ENCODE measurements around the gene STAT3.
A peak's percentile ranks its signal among the peaks of the same experiment; 100 is the strongest.

STAT3 gene

DNA sequence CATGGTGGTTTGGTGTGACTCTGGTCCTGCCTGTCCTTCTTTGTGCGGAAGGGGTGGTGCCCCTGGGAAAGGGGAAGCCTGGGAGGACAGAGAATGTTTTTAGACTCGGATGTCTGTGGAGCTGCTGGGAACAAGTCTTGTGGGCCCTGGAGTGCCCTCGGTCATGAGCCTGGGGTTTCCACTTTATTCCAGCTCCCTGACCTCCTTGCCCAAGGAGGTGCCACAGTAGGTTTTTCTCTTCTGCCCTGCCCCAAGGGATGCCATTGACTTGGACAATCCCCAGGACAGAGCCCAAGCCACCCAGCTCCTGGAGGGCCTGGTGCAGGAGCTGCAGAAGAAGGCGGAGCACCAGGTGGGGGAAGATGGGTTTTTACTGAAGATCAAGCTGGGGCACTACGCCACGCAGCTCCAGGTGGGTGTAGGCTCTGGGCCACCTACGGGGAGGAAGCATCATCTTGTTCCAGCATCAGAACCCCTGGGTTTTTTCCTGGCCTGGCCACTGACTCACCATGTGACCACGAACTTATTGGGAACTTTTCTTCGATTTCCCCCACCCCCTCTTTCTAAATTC, 98.5 kb downstream of the STAT3 start (continued):
- TF ChIP-seq, protein P1, sequence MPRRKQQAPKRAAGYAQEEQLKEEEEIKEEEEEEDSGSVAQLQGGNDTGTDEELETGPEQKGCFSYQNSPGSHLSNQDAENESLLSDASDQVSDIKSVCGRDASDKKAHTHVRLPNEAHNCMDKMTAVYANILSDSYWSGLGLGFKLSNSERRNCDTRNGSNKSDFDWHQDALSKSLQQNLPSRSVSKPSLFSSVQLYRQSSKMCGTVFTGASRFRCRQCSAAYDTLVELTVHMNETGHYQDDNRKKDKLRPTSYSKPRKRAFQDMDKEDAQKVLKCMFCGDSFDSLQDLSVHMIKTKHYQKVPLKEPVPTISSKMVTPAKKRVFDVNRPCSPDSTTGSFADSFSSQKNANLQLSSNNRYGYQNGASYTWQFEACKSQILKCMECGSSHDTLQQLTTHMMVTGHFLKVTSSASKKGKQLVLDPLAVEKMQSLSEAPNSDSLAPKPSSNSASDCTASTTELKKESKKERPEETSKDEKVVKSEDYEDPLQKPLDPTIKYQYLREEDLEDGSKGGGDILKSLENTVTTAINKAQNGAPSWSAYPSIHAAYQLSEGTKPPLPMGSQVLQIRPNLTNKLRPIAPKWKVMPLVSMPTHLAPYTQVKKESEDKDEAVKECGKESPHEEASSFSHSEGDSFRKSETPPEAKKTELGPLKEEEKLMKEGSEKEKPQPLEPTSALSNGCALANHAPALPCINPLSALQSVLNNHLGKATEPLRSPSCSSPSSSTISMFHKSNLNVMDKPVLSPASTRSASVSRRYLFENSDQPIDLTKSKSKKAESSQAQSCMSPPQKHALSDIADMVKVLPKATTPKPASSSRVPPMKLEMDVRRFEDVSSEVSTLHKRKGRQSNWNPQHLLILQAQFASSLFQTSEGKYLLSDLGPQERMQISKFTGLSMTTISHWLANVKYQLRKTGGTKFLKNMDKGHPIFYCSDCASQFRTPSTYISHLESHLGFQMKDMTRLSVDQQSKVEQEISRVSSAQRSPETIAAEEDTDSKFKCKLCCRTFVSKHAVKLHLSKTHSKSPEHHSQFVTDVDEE (CRISPR knock-in tag; IDR thresholded peaks at IDR 0.05) = no peak

DNA sequence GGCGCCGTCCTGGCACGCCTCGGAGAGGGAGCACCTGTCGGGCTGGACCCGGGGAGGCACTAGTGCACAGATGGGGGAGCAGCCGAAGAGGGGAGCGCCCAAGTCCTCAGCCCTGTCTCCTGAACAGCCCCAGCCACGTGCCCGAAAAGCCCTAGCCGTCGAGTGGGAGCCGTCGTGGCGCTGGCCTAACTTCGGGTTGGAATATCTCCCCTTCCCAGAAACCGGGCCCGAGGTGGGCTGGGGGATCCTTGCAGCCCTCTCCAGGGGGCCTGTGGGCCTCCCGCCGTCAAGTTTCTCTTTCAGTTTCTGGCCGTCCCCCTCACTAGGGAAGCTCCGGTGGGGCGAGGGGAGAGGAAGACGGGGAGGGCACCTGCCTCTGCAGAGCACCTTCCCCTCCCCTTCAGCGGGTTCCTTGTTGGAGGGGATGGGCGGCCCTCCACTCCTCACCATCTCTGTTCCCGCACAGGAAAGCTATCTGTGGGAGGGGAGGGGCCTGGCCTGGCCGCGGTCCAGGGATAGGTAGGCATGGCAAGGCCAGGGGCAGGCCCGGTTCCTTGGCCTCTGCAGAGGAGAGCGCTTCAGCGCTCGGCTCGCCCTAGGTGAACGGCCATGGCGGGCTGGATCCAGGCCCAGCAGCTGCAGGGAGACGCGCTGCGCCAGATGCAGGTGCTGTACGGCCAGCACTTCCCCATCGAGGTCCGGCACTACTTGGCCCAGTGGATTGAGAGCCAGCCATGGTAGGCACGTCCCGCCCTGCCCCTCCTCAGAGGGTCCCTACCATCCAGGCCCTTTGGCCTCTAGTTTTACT, 99.2 kb downstream of the STAT3 start:
- ATAC-seq = no peak

DNA sequence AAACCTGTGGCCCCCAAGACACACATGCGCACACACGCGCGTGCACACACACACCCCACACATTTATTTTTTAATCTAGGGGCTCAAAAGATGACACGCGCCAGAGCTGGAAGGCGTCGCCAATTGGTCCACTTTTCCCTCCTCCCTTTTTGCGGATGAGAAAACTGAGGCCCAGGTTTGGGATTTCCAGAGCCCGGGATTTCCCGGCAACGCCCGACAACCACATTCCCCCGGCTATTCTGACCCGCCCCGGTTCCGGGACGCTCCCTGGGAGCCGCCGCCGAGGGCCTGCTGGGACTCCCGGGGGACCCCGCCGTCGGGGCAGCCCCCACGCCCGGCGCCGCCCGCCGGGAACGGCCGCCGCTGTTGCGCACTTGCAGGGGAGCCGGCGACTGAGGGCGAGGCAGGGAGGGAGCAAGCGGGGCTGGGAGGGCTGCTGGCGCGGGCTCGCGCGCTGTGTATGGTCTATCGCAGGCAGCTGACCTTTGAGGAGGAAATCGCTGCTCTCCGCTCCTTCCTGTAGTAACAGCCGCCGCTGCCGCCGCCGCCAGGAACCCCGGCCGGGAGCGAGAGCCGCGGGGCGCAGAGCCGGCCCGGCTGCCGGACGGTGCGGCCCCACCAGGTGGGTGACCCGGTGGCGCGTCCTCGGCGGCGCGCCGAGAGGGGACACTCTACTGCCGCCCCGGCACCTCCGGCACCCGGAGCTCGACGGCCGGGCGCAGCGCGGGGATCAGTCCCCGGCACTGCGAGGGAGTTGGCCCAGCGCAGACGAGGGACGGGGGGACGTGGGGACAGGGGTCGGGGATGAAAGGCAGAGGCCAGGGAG, 100.1 kb downstream of the STAT3 start, which contains the start of gene STAT5A:
Gene STAT5A (plus strand): TSS at position 522 of the 826 bp plus-strand sequence. CDS start 914 bp downstream, outside the sequence.
- peak; percentile 90 for ATAC-seq
- TF ChIP-seq TCF4 (CRISPR knock-in tag; IDR thresholded peaks at IDR 0.05; ENCODE audit: borderline replicate concordance) (no peak), RARB (CRISPR knock-in tag; IDR thresholded peaks at IDR 0.05) (no peak), BACH2 (CRISPR knock-in tag; IDR thresholded peaks at IDR 0.05; ENCODE audit: borderline replicate concordance) (no peak), GLIS3 (CRISPR knock-in tag; IDR thresholded peaks at IDR 0.05) (no peak)
- TF ChIP-seq, protein P2, sequence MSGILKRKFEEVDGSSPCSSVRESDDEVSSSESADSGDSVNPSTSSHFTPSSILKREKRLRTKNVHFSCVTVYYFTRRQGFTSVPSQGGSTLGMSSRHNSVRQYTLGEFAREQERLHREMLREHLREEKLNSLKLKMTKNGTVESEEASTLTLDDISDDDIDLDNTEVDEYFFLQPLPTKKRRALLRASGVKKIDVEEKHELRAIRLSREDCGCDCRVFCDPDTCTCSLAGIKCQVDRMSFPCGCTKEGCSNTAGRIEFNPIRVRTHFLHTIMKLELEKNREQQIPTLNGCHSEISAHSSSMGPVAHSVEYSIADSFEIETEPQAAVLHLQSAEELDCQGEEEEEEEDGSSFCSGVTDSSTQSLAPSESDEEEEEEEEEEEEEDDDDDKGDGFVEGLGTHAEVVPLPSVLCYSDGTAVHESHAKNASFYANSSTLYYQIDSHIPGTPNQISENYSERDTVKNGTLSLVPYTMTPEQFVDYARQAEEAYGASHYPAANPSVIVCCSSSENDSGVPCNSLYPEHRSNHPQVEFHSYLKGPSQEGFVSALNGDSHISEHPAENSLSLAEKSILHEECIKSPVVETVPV (CRISPR knock-in tag; IDR thresholded peaks at IDR 0.05) = no peak
- TF ChIP-seq, protein P1 (CRISPR knock-in tag; IDR thresholded peaks at IDR 0.05) = no peak

More for the DNA sequence above, 99.2 kb downstream of the STAT3 start:
- TF ChIP-seq ZNF70 (CRISPR knock-in tag; IDR thresholded peaks at IDR 0.05) = no peak
- TF ChIP-seq BACH2 (CRISPR knock-in tag; IDR thresholded peaks at IDR 0.05; ENCODE audit: borderline replicate concordance) = no peak
- no peak for TF ChIP-seq ZNF565 (CRISPR knock-in tag; conservative IDR thresholded peaks at IDR 0.05; ENCODE audit: low read depth)
- TF ChIP-seq ARNTL (CRISPR knock-in tag; IDR thresholded peaks at IDR 0.05; ENCODE audit: borderline replicate concordance, low read depth) = no peak
- TF ChIP-seq ZC3H10 (CRISPR knock-in tag; IDR thresholded peaks at IDR 0.05) = no peak
- TF ChIP-seq, protein P3, sequence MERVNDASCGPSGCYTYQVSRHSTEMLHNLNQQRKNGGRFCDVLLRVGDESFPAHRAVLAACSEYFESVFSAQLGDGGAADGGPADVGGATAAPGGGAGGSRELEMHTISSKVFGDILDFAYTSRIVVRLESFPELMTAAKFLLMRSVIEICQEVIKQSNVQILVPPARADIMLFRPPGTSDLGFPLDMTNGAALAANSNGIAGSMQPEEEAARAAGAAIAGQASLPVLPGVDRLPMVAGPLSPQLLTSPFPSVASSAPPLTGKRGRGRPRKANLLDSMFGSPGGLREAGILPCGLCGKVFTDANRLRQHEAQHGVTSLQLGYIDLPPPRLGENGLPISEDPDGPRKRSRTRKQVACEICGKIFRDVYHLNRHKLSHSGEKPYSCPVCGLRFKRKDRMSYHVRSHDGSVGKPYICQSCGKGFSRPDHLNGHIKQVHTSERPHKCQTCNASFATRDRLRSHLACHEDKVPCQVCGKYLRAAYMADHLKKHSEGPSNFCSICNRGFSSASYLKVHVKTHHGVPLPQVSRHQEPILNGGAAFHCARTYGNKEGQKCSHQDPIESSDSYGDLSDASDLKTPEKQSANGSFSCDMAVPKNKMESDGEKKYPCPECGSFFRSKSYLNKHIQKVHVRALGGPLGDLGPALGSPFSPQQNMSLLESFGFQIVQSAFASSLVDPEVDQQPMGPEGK (CRISPR knock-in tag; IDR thresholded peaks at IDR 0.05; ENCODE audit: borderline replicate concordance) = no peak
- no peak for TF ChIP-seq PPARA (CRISPR knock-in tag; IDR thresholded peaks at IDR 0.05; ENCODE audit: borderline replicate concordance)

DNA sequence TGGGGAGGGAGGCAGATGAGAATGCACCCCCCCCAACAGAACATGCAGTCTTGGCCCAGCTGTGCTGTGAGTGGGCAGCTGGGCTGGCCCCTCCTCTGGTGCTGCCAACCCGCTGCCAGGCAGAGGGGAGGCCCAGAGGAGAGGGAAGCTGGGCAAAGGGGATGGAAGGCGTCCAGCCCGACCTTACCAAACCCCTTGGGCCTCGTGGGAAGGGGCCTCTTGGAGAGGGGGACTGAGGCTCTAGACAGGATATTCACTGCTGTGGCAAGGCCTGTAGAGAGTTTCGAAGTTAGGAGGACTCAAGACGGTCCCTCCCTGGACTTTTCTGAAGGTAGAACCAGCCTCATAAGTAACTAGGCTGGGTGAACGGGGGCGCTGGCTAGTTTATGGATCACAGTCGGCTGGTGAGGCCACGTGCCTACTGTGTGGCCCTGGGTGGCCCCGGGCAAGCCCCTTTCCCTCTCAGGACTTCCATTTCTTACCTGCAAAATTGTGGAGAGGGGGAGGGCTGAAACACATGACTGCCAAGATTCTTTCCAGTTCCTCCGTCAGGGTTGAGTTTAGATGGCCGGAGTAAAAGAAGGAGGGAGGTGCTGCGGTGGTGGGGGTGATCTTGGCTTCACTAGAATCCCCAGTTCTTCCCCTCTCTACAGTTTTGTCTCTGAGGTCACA, 100.8 kb downstream of the STAT3 start:
- peak; percentile 21 for ATAC-seq
- TF ChIP-seq PPARA (CRISPR knock-in tag; IDR thresholded peaks at IDR 0.05; ENCODE audit: borderline replicate concordance) (no peak), TCF4 (CRISPR knock-in tag; IDR thresholded peaks at IDR 0.05; ENCODE audit: borderline replicate concordance) (no peak), ZFP30 (CRISPR knock-in tag; IDR thresholded peaks at IDR 0.05) (no peak), ZNF565 (CRISPR knock-in tag; conservative IDR thresholded peaks at IDR 0.05; ENCODE audit: low read depth) (no peak), BACH2 (CRISPR knock-in tag; IDR thresholded peaks at IDR 0.05; ENCODE audit: borderline replicate concordance) (no peak), RARB (CRISPR knock-in tag; IDR thresholded peaks at IDR 0.05) (no peak), SNAI2 (CRISPR knock-in tag; IDR thresholded peaks at IDR 0.05) (no peak), ZFP3 (CRISPR knock-in tag; IDR thresholded peaks at IDR 0.05) (no peak), ZNF70 (CRISPR knock-in tag; IDR thresholded peaks at IDR 0.05) (no peak)
- TF ChIP-seq, protein P4, sequence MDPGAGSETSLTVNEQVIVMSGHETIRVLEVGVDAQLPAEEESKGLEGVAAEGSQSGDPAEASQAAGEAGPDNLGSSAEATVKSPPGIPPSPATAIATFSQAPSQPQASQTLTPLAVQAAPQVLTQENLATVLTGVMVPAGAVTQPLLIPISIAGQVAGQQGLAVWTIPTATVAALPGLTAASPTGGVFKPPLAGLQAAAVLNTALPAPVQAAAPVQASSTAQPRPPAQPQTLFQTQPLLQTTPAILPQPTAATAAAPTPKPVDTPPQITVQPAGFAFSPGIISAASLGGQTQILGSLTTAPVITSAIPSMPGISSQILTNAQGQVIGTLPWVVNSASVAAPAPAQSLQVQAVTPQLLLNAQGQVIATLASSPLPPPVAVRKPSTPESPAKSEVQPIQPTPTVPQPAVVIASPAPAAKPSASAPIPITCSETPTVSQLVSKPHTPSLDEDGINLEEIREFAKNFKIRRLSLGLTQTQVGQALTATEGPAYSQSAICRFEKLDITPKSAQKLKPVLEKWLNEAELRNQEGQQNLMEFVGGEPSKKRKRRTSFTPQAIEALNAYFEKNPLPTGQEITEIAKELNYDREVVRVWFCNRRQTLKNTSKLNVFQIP (CRISPR knock-in tag; IDR thresholded peaks at IDR 0.05; ENCODE audit: borderline replicate concordance, low read depth) = no peak
- TF ChIP-seq, protein P1 (CRISPR knock-in tag; IDR thresholded peaks at IDR 0.05) = no peak

Data from SK-N-SH treated with all-trans-retinoic acid at 6 μM for 48 hours (cell line).